Caco-2 (cell line): ENCODE results near the gene TCP1. TPM values are rescaled to one million over a fixed set of nuclear protein-coding genes. Genes with fewer than 3 reads are reported as not detected.

ENCODE experiments used
- BruUV-seq: library from RNA; stranded (reverse); fragments of 400-500 nt; replicated peaks from 2 replicates; lab custom pipeline; 2021; lab: Mats Ljungman, UMichigan
- CTCF ChIA-PET: fragments of 300-600 bp; sonication (Branson Sonifier 250); formaldehyde crosslinking; loops from one replicate; lab custom pipeline; 2022; ENCODE audit warnings: antibody characterized with exemption; lab: Charles Lee
- POLR2A ChIA-PET: fragments of 300-600 bp; sonication (Branson Sonifier 250); formaldehyde crosslinking; loops from one replicate; lab custom pipeline; 2022; ENCODE audit warnings: antibody characterized with exemption; lab: Charles Lee
- DNase-seq, 2 experiments: peaks; one replicate each; pipeline versions ENCODE4 v3.0.0 to v3.0.0-alpha.2; 2020 to 2022
- H3K27me3 ChIP-seq: replicated peaks from 2 replicates; pipeline ENCODE4 v1.6.0; 2011; ENCODE audit warnings: low read length; ENCODE audit not compliant: control insufficient read depth, insufficient read depth
- H3K36me3 ChIP-seq: 2 replicates; pipeline ENCODE4 v1.5.1; 2011; ENCODE audit warnings: low read length; ENCODE audit not compliant: control insufficient read depth, insufficient read depth
- H3K4me1 ChIP-seq: fragments of 250-450 bp; sonication (Bioruptor Pico); 2 replicates; pipeline ENCODE4 v1.5.1; 2020; ENCODE audit warnings: mild to moderate bottlenecking
- H3K4me3 ChIP-seq: 2 replicates; pipeline ENCODE4 v1.5.1; 2011; ENCODE audit warnings: low read depth, mild to moderate bottlenecking, control low read depth, low read length
- H3K9me3 ChIP-seq: fragments of 250-450 bp; sonication (Bioruptor Pico); 2 replicates; pipeline ENCODE4 v1.5.1; 2020; ENCODE audit warnings: mild to moderate bottlenecking, moderate library complexity
- H3K27ac Mint-ChIP-seq: one replicate; pipeline ENCODE4 v1.8.0; 2022; ENCODE audit warnings: mixed read lengths; ENCODE audit not compliant: unreplicated experiment
- H3K27me3 Mint-ChIP-seq: one replicate; pipeline ENCODE4 v1.8.0; 2022; ENCODE audit warnings: mixed read lengths; ENCODE audit not compliant: insufficient read depth, unreplicated experiment
- H3K36me3 Mint-ChIP-seq: one replicate; pipeline ENCODE4 v1.8.0; 2022; ENCODE audit warnings: mild to moderate bottlenecking, mixed read lengths; ENCODE audit not compliant: insufficient read depth, unreplicated experiment
- H3K4me1 Mint-ChIP-seq: one replicate; pipeline ENCODE4 v1.8.0; 2022; ENCODE audit warnings: low read depth, mixed read lengths; ENCODE audit not compliant: unreplicated experiment
- H3K4me3 Mint-ChIP-seq: one replicate; pipeline ENCODE4 v1.8.0; 2022; ENCODE audit warnings: mild to moderate bottlenecking, moderate library complexity, mixed read lengths; ENCODE audit not compliant: unreplicated experiment
- H3K9me3 Mint-ChIP-seq: one replicate; pipeline ENCODE4 v1.8.0; 2022; ENCODE audit warnings: mixed read lengths; ENCODE audit not compliant: unreplicated experiment
- CTCF ChIP-seq, 2 experiments: fragments of 200-600 bp in 1 of 2; IDR thresholded peaks; 1 replicate in 1 of 2; 2 replicates in 1 of 2; pipeline versions ENCODE4 v1.5.1 to v1.8.0; 2011 to 2022; ENCODE audit warnings: antibody characterized with exemption in 1 of 2, control low read depth in 1 of 2, inconsistent platforms in 1 of 2, low read depth in 1 of 2, low read length in 1 of 2, mild to moderate bottlenecking in 1 of 2, moderate library complexity in 1 of 2; ENCODE audit not compliant: insufficient read depth in 1 of 2, severe bottlenecking in 1 of 2, unreplicated experiment in 1 of 2
- intact Hi-C: fragments of 100-400 bp; cut with micrococcal nuclease; formaldehyde crosslinking; loops from one replicate; pipeline ENCODE4 v1.10.0; 2022; ENCODE audit not compliant: unreplicated experiment
- total RNA-seq: library from RNA; stranded (reverse); gene quantifications from 2 replicates; pipeline ENCODE4 v1.2.3, GENCODE V29; 2022

Gene TCP1
- total RNA-seq, 1 experiment from 2014 or later: 286 TPM

- BruUV-seq: no TSS peak
- Histone ChIP-seq H3K4me1 (peaks cover 42% of the 10 kb centered on the region), H3K9me3 (no peaks in the 10 kb centered on the region), H3K27me3 (no peaks in the 10 kb centered on the region), H3K4me3 (no peak overlapping the region), H3K36me3 (no peaks in the 10 kb centered on the region)
- DNase-seq: no peak
- no peak overlapping the region for H3K4me3 Mint-ChIP-seq
- intact Hi-C loops: loop anchor here (5.0 kb wide), 2 partner anchors 44 to 99 kb away; no protein-coding TSS in a partner anchor
- peaks cover 21% of the 10 kb centered on the region for H3K4me1 Mint-ChIP-seq
- H3K27ac Mint-ChIP-seq: peak overlapping the region; percentile 71
- CTCF ChIA-PET: interaction anchor here (0.7 kb wide), 1 partner anchor 1195 kb away, joined by 3 read pairs; no protein-coding TSS in a partner anchor
- no peaks in the 10 kb centered on the region for H3K27me3 Mint-ChIP-seq
- peaks cover 10% of the 10 kb centered on the region for H3K36me3 Mint-ChIP-seq
- TF ChIP-seq CTCF (IDR thresholded peaks at IDR 0.05; ENCODE audit: insufficient read depth in 1 of 2, low read depth in 1 of 2, low read length in 1 of 2, severe bottlenecking in 1 of 2, unreplicated experiment in 1 of 2): no peak
- POLR2A ChIA-PET: interaction anchor here (0.6 kb wide), 1 partner anchor 243 kb away, joined by 7 read pairs; no protein-coding TSS in a partner anchor
- H3K9me3 Mint-ChIP-seq: no peaks in the 10 kb centered on the region
Observed at GRCh38 chr6:159808647-159809046, 19.2 kb upstream of the TCP1 start.

- ChIA-PET CTCF (interaction anchor here (0.5 to 1.2 kb wide), 6 partner anchors 17 to 1118 kb away, joined by 3 to 7 read pairs (median 3); partner anchors contain the start of genes MRPL18 and TCP1), POLR2A (interaction anchor here (0.5 to 3.2 kb wide), 4 partner anchors 14 to 585 kb away, joined by 3 to 42 read pairs (median 8); partner anchors contain the start of genes MRPL18, TCP1 and WTAP)
- TSS peak; percentile 34 for BruUV-seq
- intact Hi-C loops: loop anchor here (1.0 to 5.0 kb wide), 4 partner anchors 17 to 100 kb away; partner anchors contain the start of genes ACAT2 and MRPL18
- Mint-ChIP-seq H3K36me3 (peaks cover 10% of the 10 kb centered on the region), H3K27ac (peak overlapping the region; percentile 81), H3K27me3 (no peaks in the 10 kb centered on the region), H3K9me3 (no peaks in the 10 kb centered on the region), H3K4me1 (peaks cover 27% of the 10 kb centered on the region), H3K4me3 (peak overlapping the region; percentile 27)
- no peak overlapping the region for H3K4me3 ChIP-seq
- no peak for TF ChIP-seq CTCF (IDR thresholded peaks at IDR 0.05; ENCODE audit: insufficient read depth in 1 of 2, low read depth in 1 of 2, low read length in 1 of 2, severe bottlenecking in 1 of 2, unreplicated experiment in 1 of 2)
- peak; percentile 69 to 71 for DNase-seq
- no peaks in the 10 kb centered on the region for H3K9me3 ChIP-seq
- H3K27me3 ChIP-seq: no peaks in the 10 kb centered on the region
- peaks cover 42% of the 10 kb centered on the region for H3K4me1 ChIP-seq
- no peaks in the 10 kb centered on the region for H3K36me3 ChIP-seq
Observed at GRCh38 chr6:159807150-159807858, 17.9 kb upstream of the TCP1 start.

- TF ChIP-seq CTCF (IDR thresholded peaks at IDR 0.05; ENCODE audit: insufficient read depth in 1 of 2, low read depth in 1 of 2, low read length in 1 of 2, severe bottlenecking in 1 of 2, unreplicated experiment in 1 of 2): no peak
- CTCF ChIA-PET: interaction anchor here (1.2 kb wide), 1 partner anchor 16 kb away, joined by 7 read pairs; the partner anchor contains the start of genes MRPL18 and TCP1
- H3K27me3 Mint-ChIP-seq: no peaks in the 10 kb centered on the region
- POLR2A ChIA-PET: interaction anchor here (3.2 kb wide), 1 partner anchor 16 kb away, joined by 42 read pairs; the partner anchor contains the start of genes MRPL18 and TCP1
- H3K27ac Mint-ChIP-seq: peak overlapping the region; percentile 61
- H3K4me1 ChIP-seq: peaks cover 42% of the 10 kb centered on the region
- no peaks in the 10 kb centered on the region for H3K9me3 ChIP-seq
- no peak overlapping the region for H3K4me3 ChIP-seq
- no peak overlapping the region for H3K4me3 Mint-ChIP-seq
- no TSS peak for BruUV-seq
- peak; percentile 39 to 60 for DNase-seq
- peaks cover 13% of the 10 kb centered on the region for H3K36me3 Mint-ChIP-seq
- H3K4me1 Mint-ChIP-seq: peaks cover 26% of the 10 kb centered on the region
- H3K9me3 Mint-ChIP-seq: no peaks in the 10 kb centered on the region
- intact Hi-C loops: loop anchor here (5.0 kb wide), 2 partner anchors 46 to 101 kb away; no protein-coding TSS in a partner anchor
- no peaks in the 10 kb centered on the region for H3K27me3 ChIP-seq
- no peaks in the 10 kb centered on the region for H3K36me3 ChIP-seq
Observed at GRCh38 chr6:159806021-159806458, 16.6 kb upstream of the TCP1 start.
